Activated CD4-positive, alpha-beta T cell treated with anti-CD3 and anti-CD28 coated beads for 48 hours (primary cell): ENCODE measurements around the gene CYREN.
"Not testable (repeated sequence)": the region's sequence is repeated elsewhere in the genome, so short reads cannot be mapped to it uniquely, and the experiment has no call there.

Source experiments
- DNase-seq: peaks from one replicate; pipeline ENCODE4 v3.0.0-alpha.2; 2020

The CYREN gene

DNA sequence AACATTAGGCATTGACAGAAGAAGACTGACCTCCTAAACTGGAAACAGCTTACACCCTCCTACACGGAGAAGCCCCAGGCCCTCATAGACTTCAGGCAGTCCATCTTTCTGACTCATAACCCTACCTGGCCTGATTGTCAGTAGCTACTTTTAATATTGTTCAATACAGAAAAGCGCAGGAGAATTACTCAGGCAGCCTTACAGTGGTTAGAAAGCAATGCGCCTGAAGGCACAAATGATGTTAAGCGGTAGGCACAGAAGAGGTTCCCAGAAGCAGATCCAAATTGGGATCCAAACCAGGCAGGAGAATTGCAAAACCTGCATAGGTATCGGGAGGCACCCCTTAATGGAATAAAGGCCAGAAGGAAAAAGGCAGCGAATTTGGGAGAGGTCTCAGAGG lies 5.4 kb upstream of the CYREN start:
- no peak for DNase-seq

DNA sequence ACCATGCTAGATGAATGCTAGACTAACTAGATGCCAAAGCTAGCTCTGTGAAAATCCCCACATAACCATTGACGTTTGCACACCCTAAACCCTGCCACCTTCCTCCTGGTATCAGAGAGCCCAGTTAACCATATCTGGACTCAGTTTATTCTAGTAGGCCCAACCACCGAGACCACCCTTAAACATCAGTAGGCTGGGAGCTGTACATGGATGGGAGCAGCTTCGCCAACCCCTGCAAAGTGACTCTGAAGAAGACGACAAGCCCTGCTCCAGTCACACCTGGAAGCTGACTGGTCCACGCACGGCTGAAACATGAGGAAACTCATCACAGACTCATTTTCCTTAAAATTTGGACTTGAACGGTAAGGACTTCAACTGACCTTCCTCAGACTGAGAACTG lies 4.4 kb upstream of the CYREN start:
- DNase-seq, result no peak

DNA sequence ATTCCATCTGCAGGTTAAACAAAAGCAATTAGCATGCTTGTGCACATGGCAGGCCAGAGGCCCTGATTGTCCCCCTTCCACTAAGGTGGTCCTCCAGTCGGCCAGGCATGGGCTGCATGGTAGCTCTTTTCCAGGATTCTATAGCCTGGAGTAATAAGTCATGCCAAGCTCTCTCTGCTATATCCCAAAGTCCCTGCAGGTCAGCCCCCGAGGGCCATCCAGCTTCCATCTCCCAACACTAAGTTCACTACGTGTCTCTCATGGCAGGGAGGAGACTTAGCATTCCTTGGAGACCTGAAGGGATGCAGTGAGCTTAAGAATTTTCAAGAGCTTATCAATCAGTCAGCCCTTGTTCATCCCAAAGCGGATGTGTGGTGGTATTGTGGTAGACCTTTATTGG lies 3.4 kb upstream of the CYREN start:
- not testable (repeated sequence) for DNase-seq

DNA sequence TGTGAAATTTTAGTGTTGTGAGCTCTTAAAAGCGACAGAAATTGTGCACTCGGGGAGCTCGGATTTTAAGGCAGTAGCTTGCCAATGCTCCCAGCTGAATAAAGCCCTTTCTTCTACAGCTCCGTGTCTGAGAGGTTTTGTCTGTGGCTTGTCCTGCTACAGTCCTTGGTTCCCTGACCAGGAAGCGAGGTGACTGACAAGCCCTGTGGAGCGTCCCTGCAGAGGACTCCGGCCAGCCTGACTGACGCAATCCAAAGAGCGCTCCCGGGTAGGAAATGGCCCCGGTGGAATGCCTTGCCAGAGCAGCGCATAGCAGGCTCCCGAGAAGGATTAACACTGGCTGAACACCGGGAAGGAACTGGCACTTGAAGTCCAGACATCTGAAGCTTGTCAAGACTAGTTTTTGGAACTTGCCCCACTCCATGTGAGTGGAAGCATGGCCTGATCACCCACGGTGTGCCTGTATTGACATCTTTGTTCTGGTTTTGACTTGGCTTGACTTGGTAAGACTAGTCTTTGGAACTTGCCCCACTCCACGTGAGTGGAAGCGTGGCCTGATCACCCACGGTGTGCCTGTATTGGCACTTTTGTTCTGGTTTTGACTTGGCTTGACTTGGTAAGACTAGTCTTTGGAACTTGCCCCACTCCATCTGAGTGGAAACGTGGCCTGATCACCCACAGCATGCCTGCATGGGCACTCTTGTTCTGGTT lies 1.2 kb upstream of the CYREN start:
- DNase-seq, result not testable (repeated sequence)

DNA sequence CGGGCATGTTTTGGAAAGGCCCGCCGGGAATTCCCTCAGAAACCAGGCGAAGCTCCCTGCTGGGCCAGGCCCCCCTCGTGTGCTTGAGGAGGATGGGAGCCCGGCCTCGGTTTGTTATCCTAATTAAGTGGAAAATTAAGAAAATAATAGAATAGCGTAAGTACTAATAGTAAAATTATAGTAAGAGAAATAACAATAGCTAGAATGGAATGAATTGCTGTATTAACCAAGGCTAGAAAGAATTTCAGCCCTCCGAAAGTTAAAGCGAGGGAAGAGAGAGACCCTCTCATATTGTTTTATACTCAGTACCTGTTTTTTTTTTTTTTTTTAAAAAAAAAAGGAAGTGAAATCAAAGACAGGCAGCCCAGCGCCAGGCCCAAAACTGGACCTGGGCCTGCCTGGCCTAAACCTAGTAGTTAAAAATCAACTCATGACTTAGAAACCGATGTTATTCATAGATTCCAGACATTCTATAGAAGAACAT lies 533 bp upstream of the CYREN start:
- DNase-seq, result not testable (repeated sequence)

DNA sequence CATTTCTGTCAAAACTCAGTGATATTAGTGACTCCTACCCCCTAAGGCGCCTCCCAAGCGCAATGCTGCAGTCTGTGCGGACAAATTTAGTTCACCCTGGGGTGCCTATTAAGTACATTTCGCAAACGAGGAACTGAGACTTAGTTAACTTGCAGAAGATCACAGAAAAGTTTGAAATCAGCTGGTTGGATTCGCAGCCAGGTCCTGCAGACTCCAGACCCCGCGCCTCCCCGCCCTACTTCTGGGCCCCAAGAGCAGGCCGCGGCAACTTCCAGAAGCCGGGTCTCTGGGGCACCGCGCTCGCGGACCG lies 588 bp downstream of the CYREN start:
- no peak for DNase-seq

DNA sequence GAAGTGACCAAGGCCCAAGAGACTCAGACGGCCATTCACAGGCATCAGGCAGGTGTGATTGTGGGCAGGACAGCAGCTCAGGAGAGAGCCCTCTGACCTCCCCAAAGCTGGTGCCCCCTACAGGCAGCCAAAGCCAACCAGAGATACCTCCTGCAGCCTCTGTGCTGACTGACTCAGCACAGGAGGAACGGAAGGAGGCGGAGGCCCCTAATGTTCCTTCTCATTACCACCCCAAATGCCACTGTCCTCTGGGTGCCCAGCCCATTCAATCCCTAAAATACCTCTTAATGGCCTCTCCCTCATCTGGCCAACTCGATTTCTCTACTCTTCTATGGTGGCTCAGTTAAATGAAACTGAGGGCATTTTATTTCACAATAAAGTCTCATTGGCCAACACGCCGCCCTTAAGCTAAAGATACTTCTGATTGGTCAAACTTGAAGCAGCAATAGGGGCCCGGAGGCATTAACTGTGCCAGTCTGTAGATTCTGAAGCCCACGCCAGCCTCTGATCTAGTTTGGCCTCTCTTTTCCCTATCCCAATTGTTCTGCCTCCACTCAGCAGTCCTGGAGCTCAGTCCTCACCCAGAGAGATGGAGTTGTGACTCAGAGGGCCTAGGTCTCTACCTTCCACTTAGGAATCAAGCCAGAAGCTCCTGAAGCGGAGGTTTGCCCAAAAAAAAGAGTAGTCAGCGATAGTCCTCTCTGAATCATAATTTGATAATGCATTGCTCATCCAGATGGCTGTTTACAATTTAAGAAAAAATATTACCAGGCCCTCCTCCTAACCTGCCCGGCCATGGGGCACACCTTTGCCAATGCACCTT lies 1.2 kb downstream of the CYREN start:
- DNase-seq, result peak; percentile 80

DNA sequence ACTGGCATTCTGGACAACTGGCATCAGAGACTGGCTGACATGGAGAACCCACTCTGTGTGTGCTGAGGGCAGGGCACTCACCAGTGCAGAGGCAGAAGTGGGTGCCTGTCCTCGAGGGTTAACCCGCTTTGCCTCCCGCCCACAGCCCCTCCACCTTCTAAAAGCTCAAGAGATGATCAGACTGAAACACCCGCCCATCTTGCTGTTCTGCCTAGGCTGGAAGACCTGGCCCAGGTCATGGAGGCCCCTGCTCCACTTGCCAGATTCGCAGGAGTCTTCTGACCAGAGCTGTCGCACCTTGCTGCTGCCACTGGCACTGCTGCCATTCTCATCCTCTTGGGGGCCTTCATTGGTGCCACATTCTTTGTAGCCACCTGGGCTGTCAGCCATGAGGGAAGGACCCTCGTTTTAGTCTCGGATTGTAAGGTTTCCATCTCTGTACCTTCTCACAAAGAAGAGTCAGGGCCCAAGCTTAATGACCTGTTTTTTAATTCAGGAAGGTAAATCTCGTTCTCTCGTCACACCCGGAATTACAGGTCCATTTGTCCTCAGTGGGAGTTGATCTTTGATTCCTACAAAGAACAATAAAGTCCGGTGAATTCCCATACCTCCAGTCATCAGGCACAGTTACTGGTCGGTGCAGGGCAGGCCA lies 1.9 kb downstream of the CYREN start:
- no peak for DNase-seq

DNA sequence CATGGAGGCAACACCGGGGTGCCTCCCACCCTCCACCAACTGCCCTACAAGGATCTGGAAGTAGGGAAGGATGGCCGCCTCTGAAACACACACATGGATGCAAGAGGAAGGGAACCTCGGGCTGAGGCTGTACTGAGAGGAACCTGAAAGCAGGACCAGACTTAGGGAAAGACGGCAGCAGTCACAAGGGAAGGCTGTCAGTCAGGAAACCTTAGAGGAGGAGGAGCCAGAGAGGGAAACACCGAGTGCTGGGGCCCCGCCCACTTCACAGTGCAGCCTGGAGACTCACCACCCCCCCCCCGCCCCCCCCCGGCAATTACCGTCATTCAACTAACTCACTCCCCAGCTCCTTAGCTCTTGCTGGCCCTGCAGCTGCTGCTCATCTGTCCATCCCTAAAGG lies 2.5 kb downstream of the CYREN start:
- peak; percentile 43 for DNase-seq

DNA sequence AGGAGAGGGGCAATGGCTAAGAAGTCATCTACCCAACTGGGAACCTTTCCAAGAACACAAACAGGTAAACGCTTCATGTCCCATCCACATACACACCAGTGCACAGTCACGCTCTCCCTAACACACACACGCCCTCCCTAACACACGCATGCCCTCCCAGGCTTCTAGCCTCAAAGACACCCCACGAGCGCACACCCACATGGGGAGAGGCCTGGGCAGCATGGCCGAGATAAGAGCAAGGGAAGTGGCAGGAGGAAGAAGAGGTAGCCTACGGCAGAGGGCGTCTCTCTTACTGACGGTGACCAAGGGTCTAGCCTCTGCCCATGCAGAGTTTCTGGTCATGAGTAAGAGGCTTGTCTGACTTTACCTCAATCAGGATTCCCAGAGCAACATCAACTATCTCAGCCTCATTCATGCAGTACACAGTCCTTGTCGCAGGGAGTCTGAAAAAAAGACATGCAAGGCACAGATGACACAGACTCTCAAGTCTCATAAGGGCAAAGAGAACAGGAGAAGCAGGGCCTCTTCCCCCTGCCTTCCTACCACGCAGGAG lies 3.1 kb downstream of the CYREN start:
- DNase-seq, result no peak

DNA sequence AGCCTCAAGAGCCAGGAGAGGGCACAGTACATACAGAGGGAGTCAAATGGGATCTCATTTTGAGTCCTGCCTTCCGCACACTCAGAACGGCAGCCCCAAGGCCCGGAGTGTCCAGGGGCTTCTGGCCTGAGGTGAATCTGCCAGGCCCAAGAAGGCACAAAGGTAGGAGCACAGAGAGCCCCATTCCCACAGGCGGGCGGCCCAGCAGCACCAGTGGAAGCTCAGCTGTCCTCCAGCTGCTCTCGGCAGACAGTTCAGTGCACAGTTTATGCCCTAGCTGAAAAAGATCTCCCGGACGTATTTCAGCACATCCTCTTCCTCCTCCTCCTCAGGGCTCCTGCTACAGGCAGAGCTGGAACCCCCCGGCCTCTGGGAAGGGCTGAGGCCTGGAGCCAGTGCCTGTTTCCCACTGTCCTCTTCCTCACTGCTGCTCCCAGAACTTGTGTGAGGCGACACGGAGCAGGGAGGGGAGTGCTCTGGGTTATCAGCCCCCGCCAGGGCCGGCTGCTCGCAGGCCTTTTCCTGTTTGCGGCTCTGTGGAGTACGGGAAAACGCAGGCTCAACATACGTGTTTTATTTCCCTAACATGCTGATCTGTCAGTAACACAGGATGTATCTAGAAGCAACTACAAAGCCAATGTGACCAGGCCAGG lies 4.0 kb downstream of the CYREN start:
- DNase-seq, result no peak

DNA sequence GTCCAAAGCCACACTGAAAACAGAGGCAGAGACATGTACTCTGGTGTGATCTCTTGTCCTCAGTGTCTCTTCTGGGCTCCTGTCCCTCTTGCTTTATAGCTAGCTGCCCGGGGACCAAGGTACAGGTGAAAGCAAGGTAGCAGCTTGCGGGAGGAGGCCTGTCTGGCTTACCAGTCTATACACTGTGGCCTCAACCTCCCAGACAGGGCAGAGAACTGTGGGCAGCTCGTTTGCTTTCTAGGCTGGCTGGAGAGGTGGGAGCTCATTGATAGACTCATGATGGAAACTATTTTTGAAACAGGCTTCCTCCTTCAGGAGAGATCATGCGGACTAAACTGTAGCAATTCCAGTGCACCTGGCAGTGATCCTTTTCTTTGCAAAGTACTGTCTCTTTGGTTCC lies 4.6 kb downstream of the CYREN start:
- no peak for DNase-seq

DNA sequence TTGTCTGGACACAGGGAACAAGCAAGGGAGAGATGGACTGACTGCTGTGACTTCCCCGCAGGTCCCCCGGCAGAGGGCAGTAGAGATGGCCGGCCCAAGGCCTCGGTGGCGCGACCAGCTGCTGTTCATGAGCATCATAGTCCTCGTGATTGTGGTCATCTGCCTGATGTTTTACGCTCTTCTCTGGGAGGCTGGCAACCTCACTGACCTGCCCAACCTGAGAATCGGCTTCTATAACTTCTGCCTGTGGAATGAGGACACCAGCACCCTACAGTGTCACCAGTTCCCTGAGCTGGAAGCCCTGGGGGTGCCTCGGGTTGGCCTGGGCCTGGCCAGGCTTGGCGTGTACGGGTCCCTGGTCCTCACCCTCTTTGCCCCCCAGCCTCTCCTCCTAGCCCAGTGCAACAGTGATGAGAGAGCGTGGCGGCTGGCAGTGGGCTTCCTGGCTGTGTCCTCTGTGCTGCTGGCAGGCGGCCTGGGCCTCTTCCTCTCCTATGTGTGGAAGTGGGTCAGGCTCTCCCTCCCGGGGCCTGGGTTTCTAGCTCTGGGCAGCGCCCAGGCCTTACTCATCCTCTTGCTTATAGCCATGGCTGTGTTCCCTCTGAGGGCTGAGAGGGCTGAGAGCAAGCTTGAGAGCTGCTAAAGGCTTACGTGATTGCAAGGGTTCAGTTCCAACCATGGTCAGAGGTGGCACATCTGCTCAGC lies 6.0 kb downstream of the CYREN start:
- no peak for DNase-seq

DNA sequence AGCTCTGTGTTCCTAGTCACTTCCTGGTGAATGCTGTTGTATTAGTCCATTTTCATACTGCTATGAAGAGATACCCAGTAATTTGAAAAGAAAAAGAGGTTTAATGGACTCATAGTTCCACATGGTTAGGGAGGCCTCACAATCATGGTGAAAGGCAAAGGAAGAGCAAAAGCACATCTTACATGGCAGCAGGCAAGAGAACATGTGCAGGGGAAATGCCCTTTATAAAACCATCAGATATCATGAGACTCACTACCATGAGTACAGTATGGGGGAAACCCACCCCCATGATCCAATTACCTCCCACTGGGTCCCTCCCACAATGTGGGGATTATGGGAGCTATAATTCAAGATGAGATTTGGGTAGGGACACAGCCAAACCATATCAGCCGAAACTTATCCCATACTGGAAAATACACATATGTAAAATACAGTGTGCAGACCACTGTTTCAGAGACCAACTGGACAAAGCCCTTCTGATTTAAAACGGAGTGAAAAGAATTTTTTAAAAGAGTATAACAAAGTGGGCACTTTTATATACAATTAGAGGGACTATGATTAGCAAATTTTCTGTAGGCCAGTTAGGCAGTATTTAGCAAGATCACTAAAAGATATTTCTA lies 8.0 kb downstream of the CYREN start:
- DNase-seq, result no peak

DNA sequence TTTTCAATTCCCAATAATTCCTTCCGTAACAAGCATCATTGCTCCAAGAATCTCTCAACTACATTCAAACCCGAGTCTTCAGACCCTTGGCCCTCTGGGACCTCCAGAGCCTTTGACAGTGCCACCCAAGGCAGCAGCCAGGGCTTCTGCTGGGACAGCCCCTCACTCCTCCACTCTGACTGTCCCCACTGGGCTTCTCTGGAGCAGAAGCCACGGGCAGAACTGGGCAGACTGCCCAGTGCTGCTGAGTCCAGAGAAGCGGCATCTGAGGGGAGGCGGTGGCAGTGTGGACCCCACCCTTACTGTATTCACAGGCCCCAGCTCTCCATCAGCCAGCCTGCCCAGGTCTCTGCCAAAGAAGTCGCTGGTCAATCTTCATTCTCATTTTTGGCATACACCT lies 8.8 kb downstream of the CYREN start:
- DNase-seq, result no peak

DNA sequence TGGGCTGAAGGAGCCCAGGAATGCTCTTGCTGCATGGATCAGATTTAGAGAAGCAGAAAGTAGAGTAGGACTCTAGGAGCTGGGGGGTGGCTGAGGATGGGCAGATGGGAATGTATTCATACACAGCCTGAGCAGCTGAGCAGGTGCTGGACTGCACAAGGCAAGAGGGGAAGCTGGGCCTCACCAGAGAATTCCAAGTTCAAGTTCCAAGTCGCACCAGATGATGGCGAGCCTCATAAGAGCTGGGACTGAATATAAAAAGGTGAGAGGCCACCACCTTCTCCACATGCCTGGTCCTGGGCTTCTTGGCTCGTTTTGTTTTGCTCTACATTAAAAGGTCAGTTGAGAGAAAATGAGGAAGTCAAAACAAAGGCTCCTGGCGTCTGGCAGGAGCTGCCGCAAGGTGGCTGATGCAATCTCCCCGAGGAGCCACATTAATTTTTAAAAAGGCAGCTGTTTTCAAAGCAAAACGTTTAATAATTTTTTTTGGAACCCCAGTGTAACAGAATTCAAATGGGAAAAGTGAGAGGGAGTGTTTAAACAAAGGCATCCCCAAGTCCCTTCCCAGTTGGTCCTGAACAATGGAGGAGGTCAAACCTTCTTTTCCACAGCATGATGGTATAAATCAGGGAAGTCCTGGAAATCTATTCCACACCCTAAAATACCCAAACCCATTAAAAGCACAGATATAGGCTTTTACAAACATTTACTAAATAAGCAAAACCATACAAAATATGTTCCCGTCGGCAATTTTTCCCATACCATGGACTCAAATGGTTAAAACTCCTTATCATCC lies 9.5 kb downstream of the CYREN start:
- DNase-seq, result no peak

DNA sequence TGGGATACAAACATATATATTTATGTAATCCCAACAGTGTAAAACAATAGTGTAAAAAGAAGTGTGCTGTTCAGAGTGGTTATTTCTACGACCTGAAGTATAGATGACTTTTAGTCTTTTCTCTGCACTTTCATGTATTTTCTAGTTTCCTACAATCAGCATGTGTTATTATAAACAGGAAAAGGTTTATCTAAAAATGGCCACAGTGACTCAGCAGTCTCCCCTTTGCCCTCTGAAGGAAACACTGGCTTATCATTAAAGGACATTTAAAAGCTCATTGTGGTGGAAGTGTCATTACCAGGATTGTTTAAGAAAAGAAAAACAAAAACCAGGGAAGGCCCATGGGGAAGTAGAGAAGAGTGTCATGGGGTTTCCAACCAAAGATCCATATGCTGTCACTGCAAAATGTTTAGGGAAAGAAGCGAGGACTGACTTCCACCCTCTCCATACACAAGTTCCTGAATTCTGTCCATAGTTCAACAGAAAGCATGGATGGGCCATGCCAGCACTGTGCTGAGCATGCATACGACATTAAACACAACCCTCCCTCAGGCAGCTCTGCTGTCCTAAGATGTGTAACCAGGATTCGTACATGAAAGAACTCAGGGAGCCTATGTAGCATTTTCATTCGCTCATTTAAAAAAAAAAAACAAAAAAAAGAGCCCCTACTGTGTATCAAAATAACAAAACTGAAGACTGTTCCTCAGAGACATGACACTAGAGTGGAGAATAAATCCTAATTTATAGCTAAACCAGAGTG lies 10.2 kb downstream of the CYREN start:
- DNase-seq, result no peak

DNA sequence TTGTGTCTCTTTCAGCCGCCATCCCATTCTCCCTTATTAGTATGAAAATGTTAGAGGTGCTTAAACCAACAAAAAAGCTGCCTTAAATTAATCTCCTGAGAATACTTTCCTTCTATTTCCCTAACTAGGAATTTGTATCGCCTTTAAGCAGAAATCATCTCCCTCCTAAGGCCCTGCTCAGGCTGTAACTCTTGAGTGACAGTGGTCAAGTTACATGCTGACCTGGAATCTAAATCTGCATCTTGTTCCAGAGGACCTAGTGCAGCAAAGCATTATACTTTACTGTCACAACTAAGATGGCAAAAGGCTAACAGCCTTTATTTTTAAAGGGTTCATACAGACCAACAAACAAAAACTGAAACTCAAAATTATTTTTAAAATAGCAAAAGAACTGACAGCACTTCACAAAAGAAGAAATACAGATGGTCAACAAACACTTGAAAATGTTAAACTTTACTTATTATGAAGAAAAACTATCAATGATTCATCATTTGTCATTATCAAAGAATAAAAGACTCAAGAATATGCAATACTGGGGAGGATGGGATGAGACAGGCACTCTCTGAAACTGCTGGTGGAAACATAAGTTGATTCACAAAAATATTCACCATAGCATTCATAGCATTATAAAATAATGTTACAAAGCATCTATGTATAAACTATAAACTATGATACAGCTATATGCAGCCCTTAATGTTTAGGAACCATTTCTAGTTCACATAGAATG lies 11.0 kb downstream of the CYREN start:
- DNase-seq, result no peak

DNA sequence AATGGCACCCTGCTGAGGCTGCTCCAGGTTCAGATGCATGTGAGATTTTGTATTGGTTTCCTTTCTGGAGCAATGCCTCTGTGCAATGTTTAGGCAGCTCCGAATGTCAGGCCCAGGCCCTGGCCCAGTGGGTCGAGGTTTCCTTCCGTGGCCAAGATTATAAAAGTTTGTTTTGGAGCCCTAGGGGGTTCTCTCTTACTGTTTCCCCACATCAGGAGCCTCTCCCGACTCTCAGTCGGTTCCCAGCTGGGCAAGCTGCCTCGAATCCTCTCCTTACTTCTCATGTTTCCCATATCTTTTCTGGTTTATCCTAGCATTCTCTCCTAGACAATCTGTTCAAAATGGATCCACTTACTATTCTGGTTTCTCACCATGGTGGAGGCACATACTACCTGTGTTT lies 11.6 kb downstream of the CYREN start:
- DNase-seq, result no peak
